NCI-H510A (cell line): Measurements from ENCODE around the gene DAP.
"Not testable (repeated sequence)": the region's sequence is repeated elsewhere in the genome, so short reads cannot be mapped to it uniquely, and the experiment has no call there.

Experiments used
- DNase-seq: peaks from one replicate; lab custom pipeline; 2025; lab: John Stamatoyannopoulos, UW

DAP gene

DNA sequence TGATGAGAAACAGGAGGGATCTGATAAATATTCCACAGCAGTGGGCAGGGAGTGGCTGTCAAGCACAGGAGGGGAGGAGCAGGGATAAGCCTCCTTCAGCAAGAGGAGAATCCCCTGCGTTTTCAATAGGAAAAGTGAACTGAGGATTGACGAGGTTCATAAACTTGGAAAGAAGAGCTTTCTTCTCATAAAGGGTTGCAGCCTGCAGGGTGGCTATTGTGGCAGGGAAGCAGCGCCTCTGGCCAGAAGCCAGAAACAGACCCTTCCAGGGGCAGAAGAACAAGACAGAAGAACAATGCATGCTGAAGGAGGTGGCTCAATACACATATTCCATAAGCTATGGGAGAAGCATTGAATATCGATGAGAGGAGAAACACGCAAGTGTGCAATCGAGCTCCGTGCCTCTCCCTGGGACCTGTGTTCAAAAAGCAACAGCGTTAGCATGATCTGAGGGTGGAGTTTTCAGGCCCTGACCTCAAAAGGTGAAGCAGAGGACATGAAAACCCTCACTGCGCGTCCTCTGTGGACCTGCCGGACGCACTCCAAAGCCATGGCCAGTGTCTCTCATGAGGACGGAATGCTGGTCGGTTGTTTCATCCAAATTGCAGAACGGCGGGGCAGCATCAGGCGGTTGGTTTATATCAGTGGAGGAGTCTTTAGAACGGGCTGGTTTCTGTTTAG, 129.6 kb downstream of the DAP start:
- DNase-seq = no peak

GRCh38 chr5:10630744-10631143, 130.3 kb downstream of the DAP start:
- not testable (repeated sequence) for DNase-seq

DNA sequence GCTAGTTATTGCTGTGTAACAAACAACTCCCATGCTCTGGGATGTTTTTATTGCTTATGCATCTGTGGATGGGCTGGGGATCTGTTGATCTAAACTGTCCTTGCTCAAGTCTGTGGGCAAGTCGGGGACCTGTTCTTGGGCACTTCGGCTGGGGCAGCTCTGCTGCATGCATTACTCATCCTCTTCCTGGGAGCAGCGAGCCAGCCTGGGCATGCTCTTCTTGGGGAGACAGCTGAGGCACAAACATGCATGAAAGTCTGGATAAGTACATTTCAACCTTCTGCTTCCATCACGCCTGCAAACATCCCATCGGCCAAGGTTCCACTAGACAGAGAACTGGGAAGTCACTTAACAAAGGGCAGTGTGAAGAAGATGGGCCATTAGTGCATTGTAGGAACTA, 130.9 kb downstream of the DAP start:
- DNase-seq = no peak

GRCh38 chr5:10629682-10630081, 131.4 kb downstream of the DAP start:
- DNase-seq = no peak
